ENCODE data around the gene TANC2.

DNA sequence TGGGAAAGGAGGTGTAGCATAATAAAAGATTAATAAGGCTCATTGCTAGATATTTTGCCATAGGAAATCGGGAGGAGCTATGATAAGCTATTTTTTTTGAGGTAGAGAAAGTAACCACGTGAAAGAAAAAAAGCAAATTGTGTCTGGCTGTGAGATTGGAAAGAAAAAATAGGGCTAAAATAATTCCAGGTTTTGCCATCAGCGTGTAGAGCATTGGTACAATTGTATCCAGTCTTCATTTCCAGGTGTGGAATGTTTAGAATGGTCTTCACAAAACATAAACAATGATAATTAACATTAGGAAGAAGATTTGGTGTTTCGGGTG, 1.1 kb downstream of the TANC2 start:
- TF ChIP-seq, protein P1, sequence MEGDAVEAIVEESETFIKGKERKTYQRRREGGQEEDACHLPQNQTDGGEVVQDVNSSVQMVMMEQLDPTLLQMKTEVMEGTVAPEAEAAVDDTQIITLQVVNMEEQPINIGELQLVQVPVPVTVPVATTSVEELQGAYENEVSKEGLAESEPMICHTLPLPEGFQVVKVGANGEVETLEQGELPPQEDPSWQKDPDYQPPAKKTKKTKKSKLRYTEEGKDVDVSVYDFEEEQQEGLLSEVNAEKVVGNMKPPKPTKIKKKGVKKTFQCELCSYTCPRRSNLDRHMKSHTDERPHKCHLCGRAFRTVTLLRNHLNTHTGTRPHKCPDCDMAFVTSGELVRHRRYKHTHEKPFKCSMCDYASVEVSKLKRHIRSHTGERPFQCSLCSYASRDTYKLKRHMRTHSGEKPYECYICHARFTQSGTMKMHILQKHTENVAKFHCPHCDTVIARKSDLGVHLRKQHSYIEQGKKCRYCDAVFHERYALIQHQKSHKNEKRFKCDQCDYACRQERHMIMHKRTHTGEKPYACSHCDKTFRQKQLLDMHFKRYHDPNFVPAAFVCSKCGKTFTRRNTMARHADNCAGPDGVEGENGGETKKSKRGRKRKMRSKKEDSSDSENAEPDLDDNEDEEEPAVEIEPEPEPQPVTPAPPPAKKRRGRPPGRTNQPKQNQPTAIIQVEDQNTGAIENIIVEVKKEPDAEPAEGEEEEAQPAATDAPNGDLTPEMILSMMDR (IDR thresholded peaks at IDR 0.05), result no peak
- TF ChIP-seq POLR2AphosphoS5 (IDR thresholded peaks at IDR 0.05) (no peak), POLR2A (IDR thresholded peaks at IDR 0.05; ENCODE audit: low read depth) (no peak), EP300 (IDR thresholded peaks at IDR 0.05) (no peak)
